Mesenchymal stem cell (in vitro differentiated cells and primary cell): Measurements from ENCODE around the gene PI4K2B.
A peak's percentile ranks its signal among the peaks of the same experiment; 100 is the strongest.
"Not testable (repeated sequence)": the region's sequence is repeated elsewhere in the genome, so short reads cannot be mapped to it uniquely, and the experiment has no call there.

Experiments used
- DNase-seq: peaks from one replicate; pipeline ENCODE4 v3.0.0-alpha.2; 2013
- H2AFZ ChIP-seq: one replicate; pipeline ENCODE4 v1.6.1; 2013; ENCODE audit warnings: low read depth, mild to moderate bottlenecking, control low read depth, inconsistent platforms, low read length, moderate library complexity
- H2AK5ac ChIP-seq: 2 replicates; pipeline ENCODE4 v1.6.1; 2013; ENCODE audit warnings: low read length, moderate library complexity, mild to moderate bottlenecking, inconsistent platforms; ENCODE audit not compliant: severe bottlenecking
- H2BK120ac ChIP-seq: one replicate; pipeline ENCODE4 v1.6.1; 2013; ENCODE audit warnings: low read depth, mild to moderate bottlenecking, inconsistent platforms, low read length, moderate library complexity
- H2BK12ac ChIP-seq, 2 experiments: one replicate each; pipeline ENCODE4 v1.6.1; 2013; ENCODE audit warnings: inconsistent platforms in 2 of 2, low read length in 2 of 2, mild to moderate bottlenecking in 2 of 2, moderate library complexity in 2 of 2, control low read depth in 1 of 2
- H2BK15ac ChIP-seq: one replicate; pipeline ENCODE4 v1.6.1; 2013; ENCODE audit warnings: mild to moderate bottlenecking, low read depth, inconsistent platforms; ENCODE audit not compliant: poor library complexity, severe bottlenecking
- H2BK5ac ChIP-seq: 2 replicates; pipeline ENCODE4 v1.6.1; 2013; ENCODE audit warnings: low read depth, mild to moderate bottlenecking, low read length, control low read depth, inconsistent platforms; ENCODE audit not compliant: poor library complexity, severe bottlenecking
- H3K14ac ChIP-seq, 2 experiments: one replicate each; pipeline ENCODE4 v1.6.1; 2013; ENCODE audit warnings: inconsistent platforms in 2 of 2, low read length in 2 of 2, control low read depth in 1 of 2, mild to moderate bottlenecking in 1 of 2, moderate library complexity in 1 of 2
- H3K18ac ChIP-seq, 2 experiments: one replicate each; pipeline ENCODE4 v1.6.1; 2013; ENCODE audit warnings: inconsistent platforms in 2 of 2, low read length in 2 of 2, control low read depth in 1 of 2, low read depth in 1 of 2, mild to moderate bottlenecking in 1 of 2
- H3K23ac ChIP-seq, 2 experiments: one replicate each; pipeline ENCODE4 v1.6.1; 2013; ENCODE audit warnings: inconsistent platforms in 2 of 2, low read length in 2 of 2, mild to moderate bottlenecking in 2 of 2, moderate library complexity in 2 of 2, control low read depth in 1 of 2
- H3K27ac ChIP-seq: 2 replicates; pipeline ENCODE4 v1.5.1; 2013; ENCODE audit warnings: mild to moderate bottlenecking, moderate library complexity, low read length, control low read depth, inconsistent platforms; ENCODE audit not compliant: poor library complexity, severe bottlenecking
- H3K27me3 ChIP-seq, 2 experiments: 2 replicates each; pipeline versions ENCODE4 v1.6.1 to v1.7.0; 2013; ENCODE audit warnings: low read length in 2 of 2, mild to moderate bottlenecking in 2 of 2, moderate library complexity in 2 of 2, control low read depth in 1 of 2, inconsistent platforms in 1 of 2; ENCODE audit not compliant: control insufficient read depth in 1 of 2, insufficient read depth in 1 of 2
- H3K36me3 ChIP-seq, 2 experiments: 2 replicates each; pipeline versions ENCODE4 v1.6.1 to v1.7.0; 2013; ENCODE audit warnings: low read length in 2 of 2, control low read depth in 1 of 2, inconsistent platforms in 1 of 2, low read depth in 1 of 2, mild to moderate bottlenecking in 1 of 2; ENCODE audit not compliant: insufficient read depth in 2 of 2, control insufficient read depth in 1 of 2
- H3K4ac ChIP-seq, 2 experiments: one replicate each; pipeline ENCODE4 v1.6.1; 2013; ENCODE audit warnings: inconsistent platforms in 2 of 2, low read length in 2 of 2, mild to moderate bottlenecking in 2 of 2, moderate library complexity in 2 of 2, control low read depth in 1 of 2, low read depth in 1 of 2
- H3K4me1 ChIP-seq: 2 replicates; pipeline ENCODE4 v1.6.1; 2013; ENCODE audit warnings: low read depth, low read length, control low read depth; ENCODE audit not compliant: control insufficient read depth, insufficient read depth
- H3K4me2 ChIP-seq: 2 replicates; pipeline ENCODE4 v1.6.1; 2013; ENCODE audit warnings: low read length, mild to moderate bottlenecking, inconsistent platforms; ENCODE audit not compliant: poor library complexity, severe bottlenecking
- H3K4me3 ChIP-seq, 2 experiments: 2 replicates each; pipeline versions ENCODE4 v1.5.1 to v1.7.0; 2013; ENCODE audit warnings: low read length in 2 of 2, mild to moderate bottlenecking in 2 of 2, control low read depth in 1 of 2, low read depth in 1 of 2; ENCODE audit not compliant: insufficient read depth in 1 of 2
- H3K79me1 ChIP-seq: replicated peaks from 2 replicates; pipeline ENCODE4 v1.6.1; 2013; ENCODE audit warnings: mild to moderate bottlenecking, control low read depth, low read length, inconsistent platforms; ENCODE audit not compliant: poor library complexity, severe bottlenecking
- H3K9ac ChIP-seq: 2 replicates; pipeline ENCODE4 v1.7.0; 2013; ENCODE audit warnings: mild to moderate bottlenecking, low read length, moderate library complexity
- H3K9me3 ChIP-seq: 2 replicates; pipeline ENCODE4 v1.7.0; 2013; ENCODE audit warnings: mild to moderate bottlenecking, low read length; ENCODE audit not compliant: control insufficient read depth
- H4K8ac ChIP-seq: one replicate; pipeline ENCODE4 v1.6.1; 2013; ENCODE audit warnings: inconsistent platforms, mild to moderate bottlenecking, low read length, moderate library complexity
- H4K91ac ChIP-seq: one replicate; pipeline ENCODE4 v1.6.1; 2013; ENCODE audit warnings: mild to moderate bottlenecking, low read length, inconsistent platforms
- WGBS: methylation state at CpG from one replicate; pipeline ENCODE4 v1.1.7; 2013; ENCODE audit warnings: mixed read lengths; 5-methylcytosine and 5-hydroxymethylcytosine counted together

PI4K2B gene

GRCh38 chr4:25246680-25247611 is 13.1 kb downstream of the PI4K2B start:
- DNase-seq = no peak
- no peaks in the 10 kb centered on the region for H3K36me3 ChIP-seq
- no peak overlapping the region for H3K4me3 ChIP-seq
- no peak overlapping the region for H3K18ac ChIP-seq
- H3K23ac ChIP-seq = no peak overlapping the region
- WGBS = 95% methylated on average over 19 of the region's 22 CpGs
- H3K27ac ChIP-seq = no peak overlapping the region
- H3K9me3 ChIP-seq = no peaks in the 10 kb centered on the region
- H3K4ac ChIP-seq = no peak overlapping the region
- H2BK120ac ChIP-seq = no peak overlapping the region
- no peak overlapping the region for H2BK15ac ChIP-seq
- no peak overlapping the region for H2BK12ac ChIP-seq
- no peak overlapping the region for H2BK5ac ChIP-seq
- H3K27me3 ChIP-seq = no peaks in the 10 kb centered on the region
- no peak overlapping the region for H3K4me2 ChIP-seq
- no peak overlapping the region for H4K8ac ChIP-seq
- H3K9ac ChIP-seq = no peak overlapping the region
- H4K91ac ChIP-seq = no peak overlapping the region
- no peaks in the 10 kb centered on the region for H3K4me1 ChIP-seq
- H2AK5ac ChIP-seq = no peak overlapping the region
- no peak overlapping the region for H2AFZ ChIP-seq
- no peak overlapping the region for H3K14ac ChIP-seq
- H3K79me1 ChIP-seq = peaks cover 23% of the 10 kb centered on the region

GRCh38 chr4:25248875-25249274 is 15.0 kb downstream of the PI4K2B start:
- H2BK120ac ChIP-seq, DNase-seq, H3K9ac ChIP-seq, H3K9me3 ChIP-seq, H3K4me1 ChIP-seq, H2AK5ac ChIP-seq, H3K4ac ChIP-seq, H3K27ac ChIP-seq, H3K4me3 ChIP-seq, H3K18ac ChIP-seq, H3K4me2 ChIP-seq, H2BK5ac ChIP-seq, H2BK15ac ChIP-seq, H4K91ac ChIP-seq, H3K14ac ChIP-seq, H2BK12ac ChIP-seq, H3K36me3 ChIP-seq, H4K8ac ChIP-seq, H3K23ac ChIP-seq, H3K27me3 ChIP-seq, H2AFZ ChIP-seq: not testable (repeated sequence)
- no CpG with 5 or more reads among the region's 6 CpGs for WGBS
- peaks cover 26% of the 10 kb centered on the region for H3K79me1 ChIP-seq

DNA sequence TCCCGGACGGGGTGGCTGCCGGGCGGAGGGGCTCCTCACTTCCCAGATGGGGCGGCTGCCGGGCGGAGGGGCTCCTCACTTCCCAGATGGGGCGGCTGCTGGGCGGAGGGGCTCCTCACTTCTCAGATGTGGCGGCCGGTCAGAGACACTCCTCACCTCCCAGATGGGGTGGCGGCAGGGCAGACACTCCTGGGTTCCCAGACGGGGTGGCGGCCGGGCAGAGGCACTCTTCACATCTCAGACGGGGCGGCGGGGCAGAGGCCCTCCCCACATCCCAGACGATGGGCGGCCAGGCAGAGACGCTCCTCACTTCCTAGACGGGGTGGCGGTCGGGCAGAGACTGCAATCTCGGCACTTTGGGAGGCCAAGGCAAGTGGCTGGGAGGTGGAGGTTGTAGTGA is 15.7 kb downstream of the PI4K2B start:
- H3K4me3 ChIP-seq, DNase-seq, H3K23ac ChIP-seq, H2BK5ac ChIP-seq, H3K18ac ChIP-seq, H4K8ac ChIP-seq, H3K27ac ChIP-seq, H3K4ac ChIP-seq, H3K14ac ChIP-seq, H3K4me1 ChIP-seq, H2BK120ac ChIP-seq, H2BK15ac ChIP-seq, H2AK5ac ChIP-seq, H3K36me3 ChIP-seq, H3K4me2 ChIP-seq, H4K91ac ChIP-seq, H2AFZ ChIP-seq, H2BK12ac ChIP-seq, H3K9me3 ChIP-seq, H3K9ac ChIP-seq, H3K27me3 ChIP-seq: not testable (repeated sequence)
- 98% methylated on average over 16 of the region's 25 CpGs for WGBS
- peaks cover 26% of the 10 kb centered on the region for H3K79me1 ChIP-seq

GRCh38 chr4:25252230-25253070 is 18.6 kb downstream of the PI4K2B start:
- no peaks in the 10 kb centered on the region for H3K9me3 ChIP-seq
- no peak overlapping the region for H3K18ac ChIP-seq
- H3K4me1 ChIP-seq = no peaks in the 10 kb centered on the region
- no peak overlapping the region for H2BK120ac ChIP-seq
- no peak overlapping the region for H2BK5ac ChIP-seq
- peak overlapping the region; percentile 66 for H3K9ac ChIP-seq
- H2BK15ac ChIP-seq = no peak overlapping the region
- peak overlapping the region in 1 of 2 experiments; percentile 51 for H3K4me3 ChIP-seq
- H2BK12ac ChIP-seq = no peak overlapping the region
- H4K8ac ChIP-seq = no peak overlapping the region
- H2AFZ ChIP-seq = no peak overlapping the region
- no peak overlapping the region for H2AK5ac ChIP-seq
- WGBS = 93% methylated on average over 9 of the region's 9 CpGs
- peaks cover 10 to 27% of the 10 kb centered on the region in 2 experiments for H3K36me3 ChIP-seq
- H3K23ac ChIP-seq = no peak overlapping the region
- no peak overlapping the region for H3K27ac ChIP-seq
- H3K14ac ChIP-seq = no peak overlapping the region
- H3K79me1 ChIP-seq = peaks cover 22% of the 10 kb centered on the region
- no peak overlapping the region for H3K4me2 ChIP-seq
- no peak overlapping the region for H3K4ac ChIP-seq
- H4K91ac ChIP-seq = no peak overlapping the region
- H3K27me3 ChIP-seq = no peaks in the 10 kb centered on the region
- no peak for DNase-seq
